H9 (cell line): ENCODE results near the gene RNU6-9. TPM values are rescaled to one million over a fixed set of nuclear protein-coding genes. Genes with fewer than 3 reads are reported as not detected.

Source experiments
- DNase-seq: peaks from one replicate; pipeline ENCODE4 v3.0.0-alpha.2; 2017
- H2AFZ ChIP-seq: one replicate; pipeline ENCODE4 v1.6.1; 2013; ENCODE audit warnings: mild to moderate bottlenecking, low read length, control low read depth, moderate library complexity
- H2AK5ac ChIP-seq: 2 replicates; pipeline ENCODE4 v1.6.1; 2013; ENCODE audit warnings: low read length, control low read depth, mixed read lengths; ENCODE audit not compliant: insufficient read length
- H2BK120ac ChIP-seq: one replicate; pipeline ENCODE4 v1.6.1; 2013; ENCODE audit warnings: low read depth, mild to moderate bottlenecking, low read length, control low read depth, inconsistent platforms; ENCODE audit not compliant: poor library complexity, severe bottlenecking
- H2BK12ac ChIP-seq: 2 replicates; pipeline ENCODE4 v1.6.1; 2013; ENCODE audit warnings: low read length, control low read depth, mixed read lengths, low read depth; ENCODE audit not compliant: insufficient read length
- H2BK15ac ChIP-seq: 2 replicates; pipeline ENCODE4 v1.6.1; 2013; ENCODE audit warnings: low read depth, low read length, control low read depth
- H2BK20ac ChIP-seq: one replicate; pipeline ENCODE4 v1.6.1; 2013; ENCODE audit warnings: low read depth, mild to moderate bottlenecking, low read length, control low read depth, inconsistent platforms; ENCODE audit not compliant: poor library complexity, severe bottlenecking
- H2BK5ac ChIP-seq: 2 replicates; pipeline ENCODE4 v1.6.1; 2013; ENCODE audit warnings: low read length, control low read depth, mixed read lengths; ENCODE audit not compliant: insufficient read length
- H3K14ac ChIP-seq: 2 replicates; pipeline ENCODE4 v1.6.1; 2013; ENCODE audit warnings: low read length, control low read depth; ENCODE audit not compliant: insufficient read depth
- H3K18ac ChIP-seq: 2 replicates; pipeline ENCODE4 v1.6.1; 2013; ENCODE audit warnings: low read depth, mild to moderate bottlenecking, mixed read lengths, low read length, control low read depth; ENCODE audit not compliant: insufficient read length
- H3K23ac ChIP-seq: 2 replicates; pipeline ENCODE4 v1.6.1; 2013; ENCODE audit warnings: low read length, control low read depth, mixed read lengths, low read depth; ENCODE audit not compliant: insufficient read length
- H3K23me2 ChIP-seq: 2 replicates; pipeline ENCODE4 v1.6.1; 2013; ENCODE audit warnings: low read depth, mild to moderate bottlenecking, mixed read lengths, low read length, control low read depth; ENCODE audit not compliant: insufficient read length, poor library complexity, severe bottlenecking
- H3K27ac ChIP-seq: 2 replicates; pipeline ENCODE4 v1.5.1; 2013; ENCODE audit warnings: low read length, control low read depth, mixed read lengths, low read depth; ENCODE audit not compliant: insufficient read length
- H3K27me3 ChIP-seq: 2 replicates; pipeline ENCODE4 v1.6.1; 2013; ENCODE audit warnings: low read length, control low read depth, inconsistent platforms; ENCODE audit not compliant: insufficient read depth
- H3K4ac ChIP-seq: 2 replicates; pipeline ENCODE4 v1.6.1; 2013; ENCODE audit warnings: low read depth, mild to moderate bottlenecking, control low read depth, inconsistent platforms, low read length, moderate library complexity
- H3K4me1 ChIP-seq: 2 replicates; pipeline ENCODE4 v1.6.1; 2013; ENCODE audit warnings: low read length, control low read depth, inconsistent platforms; ENCODE audit not compliant: insufficient read depth
- H3K4me2 ChIP-seq: 2 replicates; pipeline ENCODE4 v1.6.1; 2013; ENCODE audit warnings: low read length, control low read depth, mixed read lengths; ENCODE audit not compliant: insufficient read length, insufficient read depth
- H3K56ac ChIP-seq: 2 replicates; pipeline ENCODE4 v1.6.1; 2013; ENCODE audit warnings: low read depth, mild to moderate bottlenecking, mixed read lengths, low read length, control low read depth; ENCODE audit not compliant: insufficient read length
- H3K79me1 ChIP-seq: 2 replicates; pipeline ENCODE4 v1.6.1; 2013; ENCODE audit warnings: low read depth, mild to moderate bottlenecking, moderate library complexity, low read length, control low read depth, inconsistent platforms; ENCODE audit not compliant: insufficient read depth, poor library complexity, severe bottlenecking
- H3K79me2 ChIP-seq: 2 replicates; pipeline ENCODE4 v1.6.1; 2013; ENCODE audit warnings: low read length, control low read depth, inconsistent platforms; ENCODE audit not compliant: insufficient read depth
- H3K9ac ChIP-seq: 2 replicates; pipeline ENCODE4 v1.6.1; 2013; ENCODE audit warnings: low read length, control low read depth, mixed read lengths; ENCODE audit not compliant: insufficient read length; ENCODE audit errors: extremely low read depth
- H3K9me3 ChIP-seq: one replicate; pipeline ENCODE4 v1.6.1; 2013; ENCODE audit warnings: low read depth, low read length, inconsistent platforms; ENCODE audit not compliant: control insufficient read depth
- H3T11ph ChIP-seq: one replicate; pipeline ENCODE4 v1.6.1; 2013; ENCODE audit warnings: mild to moderate bottlenecking, low read length, control low read depth, inconsistent platforms
- H4K20me1 ChIP-seq: one replicate; pipeline ENCODE4 v1.6.1; 2013; ENCODE audit not compliant: control insufficient read depth, insufficient read length, insufficient read depth
- H4K5ac ChIP-seq: 2 replicates; pipeline ENCODE4 v1.6.1; 2013; ENCODE audit warnings: low read depth, mild to moderate bottlenecking, mixed read lengths, low read length, control low read depth; ENCODE audit not compliant: insufficient read length
- H4K8ac ChIP-seq: replicated peaks from 2 replicates; pipeline ENCODE4 v1.6.1; 2013; ENCODE audit warnings: low read length, control low read depth, mixed read lengths, low read depth; ENCODE audit not compliant: insufficient read length
- H4K91ac ChIP-seq: 2 replicates; pipeline ENCODE4 v1.6.1; 2013; ENCODE audit warnings: low read depth, mild to moderate bottlenecking, moderate library complexity, mixed read lengths, low read length, control low read depth; ENCODE audit not compliant: insufficient read length
- H3K27ac Mint-ChIP-seq, 3 experiments: 2 replicates in 2 of 3; 3 replicates in 1 of 3; pipeline ENCODE4 v1.8.0; 2020 to 2021; ENCODE audit warnings: mixed read lengths in 3 of 3, mild to moderate bottlenecking in 1 of 3, moderate library complexity in 1 of 3
- H3K27me3 Mint-ChIP-seq: 2 replicates; pipeline ENCODE4 v1.8.0; 2021; ENCODE audit warnings: low read depth, mild to moderate bottlenecking, moderate library complexity, mixed read lengths
- H3K36me3 Mint-ChIP-seq, 3 experiments: 2 replicates in 2 of 3; 3 replicates in 1 of 3; pipeline ENCODE4 v1.8.0; 2020 to 2021; ENCODE audit warnings: low read depth in 3 of 3, mixed read lengths in 3 of 3; ENCODE audit not compliant: insufficient read depth in 1 of 3
- H3K4me1 Mint-ChIP-seq, 2 experiments: 2 replicates each; pipeline ENCODE4 v1.8.0; 2020; ENCODE audit warnings: mixed read lengths in 2 of 2
- H3K4me3 Mint-ChIP-seq, 2 experiments: 2 replicates in 1 of 2; 3 replicates in 1 of 2; pipeline ENCODE4 v1.8.0; 2020 to 2021; ENCODE audit warnings: mild to moderate bottlenecking in 2 of 2, mixed read lengths in 2 of 2, moderate library complexity in 1 of 2
- H3K9me3 Mint-ChIP-seq, 2 experiments: 2 replicates in 1 of 2; 3 replicates in 1 of 2; pipeline ENCODE4 v1.8.0; 2020; ENCODE audit warnings: mild to moderate bottlenecking in 2 of 2, mixed read lengths in 2 of 2, moderate library complexity in 1 of 2
- WGBS: extraction: QIAGEN DNeasy Blood & Tissue Kit; methylation state at CpG from one replicate; pipeline ENCODE4 v1.1.7; 2013; ENCODE audit warnings: missing lambda C conversion rate, low lambda C conversion rate, mixed read lengths; ENCODE audit not compliant: insufficient read length; ENCODE audit errors: extremely low coverage; 5-methylcytosine and 5-hydroxymethylcytosine counted together
- total RNA-seq: library from RNA; stranded (reverse); gene quantifications from 2 replicates; pipeline ENCODE4 v1.2.1, GENCODE V29; 2021
- TF ChIP-seq, protein P1 (sequence below): fragments of 200-600 bp; sonication (generic); conservative IDR thresholded peaks from 3 replicates; pipeline ENCODE4 v1.8.0; 2021; ENCODE audit warnings: antibody characterized with exemption, mild to moderate bottlenecking

Gene RNU6-9
- total RNA-seq, 1 experiment from 2014 or later = not detected

DNA sequence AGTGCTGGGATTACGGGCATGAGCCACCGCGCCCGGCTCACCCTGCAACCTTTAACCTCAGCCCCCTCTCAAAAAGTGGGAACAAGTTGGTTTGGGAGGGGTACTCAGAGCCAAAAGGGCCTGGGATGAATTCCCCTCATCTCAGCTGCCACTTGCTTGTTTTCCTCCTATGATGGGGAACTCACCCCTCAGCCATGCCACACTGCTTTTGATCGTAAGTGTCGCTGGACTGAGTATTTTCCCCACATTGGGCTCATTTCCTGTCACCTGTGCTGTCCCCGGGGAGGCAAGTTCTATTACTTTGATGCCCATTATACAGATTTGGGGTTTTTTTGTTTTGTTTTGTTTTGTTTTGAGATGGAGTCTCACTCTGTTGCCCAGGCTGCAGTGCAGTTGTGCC is 13.2 kb downstream of the RNU6-9 start:
- H3K4me3 Mint-ChIP-seq = no peak overlapping the region
- no peaks in the 10 kb centered on the region; the same call in 1 of the 2 replicates for H3K27me3 Mint-ChIP-seq
- Histone ChIP-seq H4K20me1 (no peaks in the 10 kb centered on the region), H3K18ac (no peak overlapping the region), H3K23me2 (no peaks in the 10 kb centered on the region), H3T11ph (no peak overlapping the region), H3K27ac (no peak overlapping the region), H3K79me2 (peaks cover 10% of the 10 kb centered on the region; the same call in 1 of the 2 replicates), H3K9ac (no peak overlapping the region), H3K4me2 (no peak overlapping the region), H3K9me3 (no peaks in the 10 kb centered on the region), H3K4ac (no peak overlapping the region), H3K14ac (no peak overlapping the region), H4K91ac (no peak overlapping the region), H2AFZ (no peak overlapping the region), H3K56ac (no peak overlapping the region), H2BK5ac (no peak overlapping the region), H3K23ac (no peak overlapping the region), H2BK20ac (no peak overlapping the region), H2AK5ac (no peak overlapping the region), H2BK120ac (no peak overlapping the region), H4K8ac (no peak overlapping the region), H2BK12ac (no peak overlapping the region), H3K79me1 (peaks cover 16% of the 10 kb centered on the region), H2BK15ac (no peak overlapping the region), H3K27me3 (no peaks in the 10 kb centered on the region), H4K5ac (no peak overlapping the region), H3K4me1 (no peaks in the 10 kb centered on the region)
- no CpG with 5 or more reads among the region's 7 CpGs for WGBS
- H3K36me3 Mint-ChIP-seq = peaks cover 0 to 18% (median 12%) of the 10 kb centered on the region in 3 experiments; a peak in 5 of 7 replicates
- no peaks in the 10 kb centered on the region for H3K9me3 Mint-ChIP-seq
- TF ChIP-seq, protein P1, sequence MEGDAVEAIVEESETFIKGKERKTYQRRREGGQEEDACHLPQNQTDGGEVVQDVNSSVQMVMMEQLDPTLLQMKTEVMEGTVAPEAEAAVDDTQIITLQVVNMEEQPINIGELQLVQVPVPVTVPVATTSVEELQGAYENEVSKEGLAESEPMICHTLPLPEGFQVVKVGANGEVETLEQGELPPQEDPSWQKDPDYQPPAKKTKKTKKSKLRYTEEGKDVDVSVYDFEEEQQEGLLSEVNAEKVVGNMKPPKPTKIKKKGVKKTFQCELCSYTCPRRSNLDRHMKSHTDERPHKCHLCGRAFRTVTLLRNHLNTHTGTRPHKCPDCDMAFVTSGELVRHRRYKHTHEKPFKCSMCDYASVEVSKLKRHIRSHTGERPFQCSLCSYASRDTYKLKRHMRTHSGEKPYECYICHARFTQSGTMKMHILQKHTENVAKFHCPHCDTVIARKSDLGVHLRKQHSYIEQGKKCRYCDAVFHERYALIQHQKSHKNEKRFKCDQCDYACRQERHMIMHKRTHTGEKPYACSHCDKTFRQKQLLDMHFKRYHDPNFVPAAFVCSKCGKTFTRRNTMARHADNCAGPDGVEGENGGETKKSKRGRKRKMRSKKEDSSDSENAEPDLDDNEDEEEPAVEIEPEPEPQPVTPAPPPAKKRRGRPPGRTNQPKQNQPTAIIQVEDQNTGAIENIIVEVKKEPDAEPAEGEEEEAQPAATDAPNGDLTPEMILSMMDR = no peak
- peaks cover 0 to 26% of the 10 kb centered on the region in 2 experiments; a peak in 2 of 4 replicates for H3K4me1 Mint-ChIP-seq
- DNase-seq = no peak
- H3K27ac Mint-ChIP-seq = no peak overlapping the region
